Measurements from ENCODE around the gene MIEF1.

- TF ChIP-seq, protein P1, sequence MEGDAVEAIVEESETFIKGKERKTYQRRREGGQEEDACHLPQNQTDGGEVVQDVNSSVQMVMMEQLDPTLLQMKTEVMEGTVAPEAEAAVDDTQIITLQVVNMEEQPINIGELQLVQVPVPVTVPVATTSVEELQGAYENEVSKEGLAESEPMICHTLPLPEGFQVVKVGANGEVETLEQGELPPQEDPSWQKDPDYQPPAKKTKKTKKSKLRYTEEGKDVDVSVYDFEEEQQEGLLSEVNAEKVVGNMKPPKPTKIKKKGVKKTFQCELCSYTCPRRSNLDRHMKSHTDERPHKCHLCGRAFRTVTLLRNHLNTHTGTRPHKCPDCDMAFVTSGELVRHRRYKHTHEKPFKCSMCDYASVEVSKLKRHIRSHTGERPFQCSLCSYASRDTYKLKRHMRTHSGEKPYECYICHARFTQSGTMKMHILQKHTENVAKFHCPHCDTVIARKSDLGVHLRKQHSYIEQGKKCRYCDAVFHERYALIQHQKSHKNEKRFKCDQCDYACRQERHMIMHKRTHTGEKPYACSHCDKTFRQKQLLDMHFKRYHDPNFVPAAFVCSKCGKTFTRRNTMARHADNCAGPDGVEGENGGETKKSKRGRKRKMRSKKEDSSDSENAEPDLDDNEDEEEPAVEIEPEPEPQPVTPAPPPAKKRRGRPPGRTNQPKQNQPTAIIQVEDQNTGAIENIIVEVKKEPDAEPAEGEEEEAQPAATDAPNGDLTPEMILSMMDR (conservative IDR thresholded peaks at IDR 0.05 in 1 of 2, IDR thresholded peaks at IDR 0.05 in 1 of 2; ENCODE audit: extremely low read depth in 1 of 2, insufficient read depth in 1 of 2, low read depth in 1 of 2, low read length in 2 of 2), result no peak
- no peak for TF ChIP-seq EZH2 (IDR thresholded peaks at IDR 0.05; ENCODE audit: borderline replicate concordance, low read length)
Measured at GRCh38 chr22:39553429-39553828, 51.3 kb downstream of the MIEF1 start.

All from mammary epithelial cell (primary cell).